ENCODE measurements around the gene KBTBD2.
A peak's percentile ranks its signal among the peaks of the same experiment; 100 is the strongest.
"Not testable (repeated sequence)": the region's sequence is repeated elsewhere in the genome, so short reads cannot be mapped to it uniquely, and the experiment has no call there.

KBTBD2 gene

DNA sequence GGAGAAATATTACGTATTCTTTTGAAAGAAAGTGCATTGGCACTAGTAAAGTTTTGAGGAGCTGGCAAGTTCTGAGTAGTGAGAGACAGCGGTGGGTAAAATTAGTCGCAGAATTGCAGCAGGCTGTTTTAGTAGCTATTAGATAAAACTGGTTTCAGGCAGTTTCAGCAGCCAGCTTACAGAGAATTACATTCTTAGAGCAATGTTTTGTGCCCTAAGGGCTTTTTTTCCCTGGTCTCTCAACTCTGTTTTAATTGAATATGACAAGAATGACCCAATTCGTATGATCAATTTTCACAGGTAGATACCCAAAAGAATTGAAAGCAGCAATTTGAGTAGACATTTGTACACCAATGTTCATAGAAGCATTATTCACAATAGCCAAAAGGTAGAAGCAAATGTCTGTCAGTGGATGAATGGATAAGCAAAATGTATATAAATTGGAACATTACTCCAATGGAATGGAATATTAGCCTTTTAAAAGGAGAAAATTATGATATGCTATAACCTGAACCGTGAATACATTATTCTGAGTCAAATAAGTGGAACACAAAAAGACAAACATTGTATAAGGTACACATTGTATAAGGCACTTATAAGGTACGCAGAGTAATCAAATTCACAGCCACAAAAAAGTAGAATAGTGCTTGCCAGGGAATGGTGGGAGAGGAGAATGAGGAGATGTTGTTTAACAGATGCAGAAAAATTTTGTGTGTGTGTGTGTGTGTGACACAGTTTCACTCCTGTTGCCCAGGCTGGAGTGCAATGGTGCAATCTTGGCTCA is 5.2 kb upstream of the KBTBD2 start:
- no peak for DNase-seq
- in situ Hi-C loops (cut with HindIII; ENCODE audit: low pct_ligation_motif_present, low pct_unique_long_range_greater_than_20kb, low sequenced_read_pairs): no loop called here

DNA sequence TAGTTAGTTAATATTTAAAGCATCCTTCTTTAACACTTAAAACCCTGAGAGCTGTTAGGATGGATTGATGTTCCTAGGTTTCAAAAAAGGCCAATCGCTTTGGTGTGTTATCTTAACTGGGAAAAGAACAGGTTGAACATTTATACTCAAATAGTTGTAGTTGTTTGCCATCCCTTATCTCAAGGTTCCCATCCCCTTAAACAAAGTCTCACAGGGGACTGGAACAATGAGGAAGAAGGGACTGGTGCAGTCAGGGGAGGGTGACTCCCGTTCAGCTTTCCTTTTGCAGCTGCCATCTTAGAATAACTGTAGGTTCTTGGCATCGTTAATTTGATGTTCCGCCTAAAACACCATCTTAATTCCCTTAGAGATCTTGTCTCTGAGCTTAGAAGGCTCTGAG is 2.6 kb upstream of the KBTBD2 start:
- DNase-seq: no peak
- in situ Hi-C loops (cut with HindIII; ENCODE audit: low pct_ligation_motif_present, low pct_unique_long_range_greater_than_20kb, low sequenced_read_pairs): no loop called here

DNA sequence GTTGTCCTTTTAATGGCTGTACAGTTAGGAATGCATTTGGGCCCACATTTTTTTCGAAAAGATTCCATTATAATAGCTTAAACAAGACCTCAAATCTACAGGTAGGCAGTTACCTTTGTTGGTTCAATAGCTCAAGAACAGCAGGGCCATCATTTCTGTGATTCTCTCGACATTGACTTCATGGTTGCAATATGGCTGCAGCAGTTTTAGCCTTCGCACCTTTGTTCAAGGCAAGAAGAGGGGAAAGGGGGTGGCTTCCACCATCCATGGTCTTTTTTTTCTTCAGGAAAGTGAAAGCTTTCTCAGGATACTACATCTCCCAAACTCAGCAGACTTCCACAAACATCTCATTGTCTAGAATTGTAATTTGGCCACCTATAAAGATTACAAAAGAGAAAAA is 2.2 kb upstream of the KBTBD2 start:
- in situ Hi-C loops (cut with HindIII; ENCODE audit: low pct_ligation_motif_present, low pct_unique_long_range_greater_than_20kb, low sequenced_read_pairs): no loop called here
- DNase-seq: no peak

- no peak for DNase-seq
- in situ Hi-C loops (cut with HindIII; ENCODE audit: low pct_ligation_motif_present, low pct_unique_long_range_greater_than_20kb, low sequenced_read_pairs): no loop called here
Observed at GRCh38 chr7:32893207-32893524, 1.6 kb upstream of the KBTBD2 start.

DNA sequence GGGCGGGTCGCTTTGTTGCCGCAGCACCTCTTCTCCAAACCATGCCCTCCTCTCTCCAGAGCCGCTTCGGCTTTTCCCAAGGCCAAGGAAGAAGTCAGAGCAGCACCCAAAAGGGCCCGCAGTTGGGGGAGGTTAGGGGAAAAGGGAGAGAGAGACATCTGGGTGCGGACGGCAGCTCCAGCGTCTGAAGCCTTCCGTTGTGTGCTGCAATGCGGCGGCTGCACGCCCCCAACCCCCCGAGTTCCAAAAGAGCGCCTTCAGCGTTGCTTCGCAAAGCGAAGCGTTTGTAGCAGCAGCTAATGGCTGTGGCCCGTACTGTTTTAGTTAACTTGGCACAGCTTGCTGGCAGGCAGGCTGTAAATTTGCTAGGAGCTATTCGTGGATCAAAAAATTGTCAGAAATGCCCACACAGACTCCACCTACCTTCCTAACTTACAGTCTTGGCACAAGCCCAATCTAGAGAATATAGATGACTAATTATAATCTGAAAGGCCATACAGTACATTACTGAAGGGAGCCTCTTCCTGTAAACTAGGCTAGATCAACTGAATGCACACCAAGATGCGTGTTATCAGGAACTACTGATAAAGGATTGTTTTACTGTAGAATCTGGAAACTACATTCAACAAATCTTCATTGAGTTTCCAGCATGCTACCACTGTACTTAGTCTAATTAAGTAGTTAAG is 1.1 kb upstream of the KBTBD2 start:
- in situ Hi-C loops (cut with HindIII; ENCODE audit: low pct_ligation_motif_present, low pct_unique_long_range_greater_than_20kb, low sequenced_read_pairs): no loop called here
- DNase-seq: no peak

DNA sequence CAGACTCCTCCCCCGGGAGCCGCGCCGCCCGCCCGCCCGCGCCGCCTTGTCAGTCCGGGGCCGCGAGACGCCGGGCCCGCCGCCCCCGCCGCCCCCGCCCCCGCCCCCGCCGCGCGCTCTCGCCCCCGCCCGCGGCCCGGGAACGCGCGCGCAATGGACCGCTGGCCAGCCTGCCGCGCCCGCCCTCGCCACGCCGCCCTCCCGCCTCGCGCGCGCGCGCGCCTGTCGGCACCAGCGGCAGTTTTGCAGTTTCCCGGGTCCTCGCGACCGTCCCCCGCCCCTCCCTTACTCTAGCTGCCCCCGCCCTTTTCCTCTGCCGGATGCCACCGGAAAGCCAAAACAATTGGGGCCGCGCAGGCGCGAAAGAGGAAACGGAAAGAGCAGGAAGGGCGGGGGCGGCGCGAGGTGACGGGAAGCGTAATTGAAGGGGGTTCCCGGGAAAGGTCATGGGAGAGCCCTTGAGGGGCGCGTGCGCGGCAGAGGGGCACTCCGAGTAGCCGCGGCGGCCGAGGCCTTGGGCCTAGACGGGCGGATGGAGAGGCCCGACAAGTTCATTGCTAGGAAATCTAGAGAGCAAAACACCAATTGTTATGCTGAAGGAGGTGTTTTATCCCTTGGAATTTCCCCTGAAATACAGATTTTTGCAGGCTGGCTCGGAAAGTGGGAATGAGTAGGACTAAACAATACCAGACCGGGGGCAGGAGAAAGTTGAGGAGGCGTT is 400 bp upstream of the KBTBD2 start:
- in situ Hi-C loops (cut with HindIII; ENCODE audit: low pct_ligation_motif_present, low pct_unique_long_range_greater_than_20kb, low sequenced_read_pairs): no loop called here
- DNase-seq: peak; percentile 99

DNA sequence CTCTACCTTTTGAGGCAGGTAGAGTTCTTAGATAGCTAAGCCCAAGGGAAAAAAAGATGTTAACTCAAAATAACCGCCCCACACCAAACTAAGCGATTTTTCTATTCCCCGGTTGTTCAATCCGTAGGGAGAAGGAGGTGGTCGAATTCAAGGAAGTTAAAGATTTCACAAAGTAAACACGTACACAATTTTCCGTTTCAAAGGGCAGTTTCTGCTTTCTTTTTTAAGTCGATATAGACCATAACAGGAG is 842 bp downstream of the KBTBD2 start:
- DNase-seq: no peak
- in situ Hi-C loops (cut with HindIII; ENCODE audit: low pct_ligation_motif_present, low pct_unique_long_range_greater_than_20kb, low sequenced_read_pairs): no loop called here

GRCh38 chr7:32890010-32890792 is 1.4 kb downstream of the KBTBD2 start:
- peak; percentile 67 for DNase-seq
- in situ Hi-C loops (cut with HindIII; ENCODE audit: low pct_ligation_motif_present, low pct_unique_long_range_greater_than_20kb, low sequenced_read_pairs): no loop called here

DNA sequence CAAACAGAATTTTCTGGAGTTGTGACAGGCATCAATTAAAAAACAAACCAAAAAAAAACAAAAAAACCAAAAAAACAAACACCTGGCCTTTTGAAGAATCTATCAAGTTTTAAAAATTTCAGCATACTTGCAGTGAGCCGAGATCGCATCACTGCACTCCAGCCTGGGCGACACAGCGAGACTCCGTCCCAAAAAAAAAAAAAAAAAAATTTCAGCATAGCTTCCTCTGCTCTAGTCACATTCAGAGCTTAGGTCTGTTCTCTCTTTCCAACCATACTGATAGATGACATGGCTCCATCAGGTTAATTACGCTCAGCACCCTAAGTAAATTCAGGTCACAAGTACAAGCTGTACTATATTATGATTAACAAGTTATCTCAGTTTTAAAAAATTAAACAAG is 3.1 kb downstream of the KBTBD2 start:
- in situ Hi-C loops (cut with HindIII; ENCODE audit: low pct_ligation_motif_present, low pct_unique_long_range_greater_than_20kb, low sequenced_read_pairs): no loop called here

DNA sequence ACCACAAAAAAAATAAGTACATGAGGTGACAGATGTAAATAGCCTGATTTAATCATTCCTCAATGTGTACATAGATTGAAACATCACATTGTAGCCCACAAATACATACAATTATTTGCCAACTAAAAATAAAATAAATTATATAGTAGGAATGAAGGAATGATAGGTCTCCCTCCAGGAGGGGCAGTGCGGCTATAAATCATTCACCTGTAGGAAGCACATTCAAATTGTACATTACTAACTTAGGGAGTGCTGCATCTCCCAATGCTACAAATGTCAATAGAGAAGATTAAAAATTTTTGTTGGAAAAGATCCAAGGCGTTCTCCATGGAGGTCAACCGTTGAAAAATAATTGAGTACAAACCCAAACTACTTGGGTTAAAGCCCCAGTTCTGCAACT is 4.2 kb downstream of the KBTBD2 start:
- no peak for DNase-seq
- in situ Hi-C loops (cut with HindIII; ENCODE audit: low pct_ligation_motif_present, low pct_unique_long_range_greater_than_20kb, low sequenced_read_pairs): no loop called here

More for the DNA sequence above, 3.1 kb downstream of the KBTBD2 start:
- no peak for DNase-seq

- in situ Hi-C loops (cut with HindIII; ENCODE audit: low pct_ligation_motif_present, low pct_unique_long_range_greater_than_20kb, low sequenced_read_pairs): no loop called here
- DNase-seq: no peak
Observed at GRCh38 chr7:32881074-32881982, 10.2 kb downstream of the KBTBD2 start.

GRCh38 chr7:32879460-32879859 is 12.1 kb downstream of the KBTBD2 start:
- DNase-seq: no peak
- in situ Hi-C loops (cut with HindIII; ENCODE audit: low pct_ligation_motif_present, low pct_unique_long_range_greater_than_20kb, low sequenced_read_pairs): no loop called here

GRCh38 chr7:32878023-32878422 is 13.5 kb downstream of the KBTBD2 start:
- in situ Hi-C loops (cut with HindIII; ENCODE audit: low pct_ligation_motif_present, low pct_unique_long_range_greater_than_20kb, low sequenced_read_pairs); DNase-seq: not testable (repeated sequence)

- in situ Hi-C loops (cut with HindIII; ENCODE audit: low pct_ligation_motif_present, low pct_unique_long_range_greater_than_20kb, low sequenced_read_pairs): no loop called here
- DNase-seq: no peak
Observed at GRCh38 chr7:32872421-32872820, 19.1 kb downstream of the KBTBD2 start.

DNA sequence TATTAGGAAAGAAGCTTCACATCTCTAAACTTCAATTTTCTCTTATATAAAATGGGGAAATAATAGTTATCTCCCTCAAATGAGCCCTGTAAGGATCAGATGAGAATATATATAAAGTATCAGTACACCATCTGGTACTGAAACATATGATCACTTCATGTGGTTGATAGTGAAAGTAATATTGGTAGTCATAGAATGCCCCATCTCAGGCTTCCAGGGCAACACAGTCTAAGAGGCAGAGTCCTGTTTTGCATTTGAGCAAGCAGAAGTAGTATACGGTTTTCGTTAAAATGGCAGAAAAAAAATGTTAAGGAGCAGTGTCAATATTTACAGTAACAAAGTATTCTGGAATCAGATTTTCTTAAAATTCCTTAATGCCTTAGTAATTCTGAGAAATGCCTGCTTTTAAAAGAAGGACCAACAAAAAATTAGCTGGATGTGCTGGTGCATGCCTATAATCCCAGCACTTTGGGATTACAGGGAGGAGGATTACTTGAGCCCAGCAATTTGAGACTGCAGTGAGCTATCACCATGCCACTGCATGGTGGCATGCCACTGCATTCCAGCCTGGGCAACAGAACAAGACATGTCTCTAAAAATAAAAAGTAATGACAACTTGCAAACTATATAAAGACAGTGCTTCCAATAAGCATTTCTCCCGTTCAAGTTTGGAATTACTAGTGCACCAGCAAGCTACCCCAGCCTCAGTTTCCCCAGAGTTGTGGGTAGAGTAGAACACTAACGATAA is 19.8 kb downstream of the KBTBD2 start:
- no peak for DNase-seq
- in situ Hi-C loops (cut with HindIII; ENCODE audit: low pct_ligation_motif_present, low pct_unique_long_range_greater_than_20kb, low sequenced_read_pairs): no loop called here

- no peak for DNase-seq
- in situ Hi-C loops (cut with HindIII; ENCODE audit: low pct_ligation_motif_present, low pct_unique_long_range_greater_than_20kb, low sequenced_read_pairs): no loop called here
Observed at GRCh38 chr7:32870298-32870697, 21.3 kb downstream of the KBTBD2 start.

DNA sequence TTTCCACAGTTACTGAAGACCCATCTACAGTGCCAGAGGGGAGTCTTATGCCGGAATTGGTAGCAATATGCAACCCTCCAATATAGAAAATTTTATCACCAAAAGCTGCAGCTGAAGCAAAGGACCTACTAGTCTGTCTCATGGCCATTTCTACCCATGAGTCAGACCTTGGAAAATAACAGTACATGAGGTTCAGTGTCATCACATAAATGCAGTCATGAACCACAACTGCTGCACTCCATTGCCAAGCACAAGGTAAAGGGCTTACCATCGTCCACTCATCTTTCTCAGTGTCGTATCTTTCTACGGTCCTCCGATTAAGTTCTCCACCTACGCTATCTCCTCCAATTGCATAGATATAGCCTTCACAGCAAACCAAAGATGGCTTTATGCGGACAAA is 21.8 kb downstream of the KBTBD2 start:
- in situ Hi-C loops (cut with HindIII; ENCODE audit: low pct_ligation_motif_present, low pct_unique_long_range_greater_than_20kb, low sequenced_read_pairs): no loop called here
- DNase-seq: no peak

- no peak for DNase-seq
- in situ Hi-C loops (cut with HindIII; ENCODE audit: low pct_ligation_motif_present, low pct_unique_long_range_greater_than_20kb, low sequenced_read_pairs): no loop called here
Observed at GRCh38 chr7:32868116-32868515, 23.4 kb downstream of the KBTBD2 start.
